K562 (cell line): ENCODE results near the gene PHETA2. TPM values are rescaled to one million over a fixed set of nuclear protein-coding genes. Genes with fewer than 3 reads are reported as not detected.
A peak's percentile ranks its signal among the peaks of the same experiment; 100 is the strongest.

Source experiments
- CCNT2 ChIP-seq: IDR thresholded peaks from 2 replicates; pipeline ENCODE4 v1.6.1; 2011; ENCODE audit warnings: borderline replicate concordance, low read depth, mild to moderate bottlenecking, moderate library complexity, mixed read lengths, low read length; ENCODE audit not compliant: insufficient read length; ENCODE audit errors: extremely low read depth
- E2F6 ChIP-seq, 2 experiments: IDR thresholded peaks; 2 replicates each; pipeline ENCODE4 v1.6.1; 2011; ENCODE audit warnings: borderline replicate concordance in 1 of 2, control low read depth in 1 of 2, low read depth in 1 of 2, low read length in 1 of 2, mild to moderate bottlenecking in 1 of 2, mixed read lengths in 1 of 2, moderate library complexity in 1 of 2; ENCODE audit not compliant: insufficient read depth in 1 of 2, insufficient read length in 1 of 2, poor library complexity in 1 of 2, severe bottlenecking in 1 of 2; ENCODE audit errors: extremely low read depth in 1 of 2
- ESRRB ChIP-seq: fragments of 250-450 bp; sonication (Bioruptor Pico); IDR thresholded peaks from 2 replicates; pipeline ENCODE4 v1.5.0; 2020; ENCODE audit warnings: mild to moderate bottlenecking, moderate library complexity, borderline replicate concordance
- FOSL1 ChIP-seq: fragments of 200-800 bp; sonication (Bioruptor generic); conservative IDR thresholded peaks from 2 replicates; pipeline ENCODE4 v1.6.1; 2016; ENCODE audit warnings: missing genetic modification characterization, missing compliant biosample characterization
- HCFC1 ChIP-seq: IDR thresholded peaks from 2 replicates; pipeline ENCODE4 v1.6.1; 2012; ENCODE audit warnings: low read depth, low read length, improper control_type of control experiment
- HINFP ChIP-seq: fragments of 450-650 bp; conservative IDR thresholded peaks from 2 replicates; pipeline ENCODE4 v1.6.1; 2016; ENCODE audit warnings: missing genetic modification characterization, low read depth, mild to moderate bottlenecking, control low read depth, missing compliant biosample characterization
- KAT2B ChIP-seq: IDR thresholded peaks from one replicate; pipeline ENCODE4 v1.6.1; 2012; ENCODE audit warnings: low read depth, mild to moderate bottlenecking, control low read depth, inconsistent platforms, low read length, moderate library complexity
- MBD2 ChIP-seq: sonication (generic); IDR thresholded peaks from 2 replicates; pipeline ENCODE4 v1.6.1; 2016; ENCODE audit warnings: low read depth, borderline replicate concordance
- MTA1 ChIP-seq: fragments of 450-650 bp; IDR thresholded peaks from 2 replicates; pipeline ENCODE4 v1.6.1; 2017; ENCODE audit warnings: borderline replicate concordance
- SUPT5H ChIP-seq: fragments of 450-650 bp; IDR thresholded peaks from 2 replicates; pipeline ENCODE4 v1.6.1; 2016
- UBTF ChIP-seq, 2 experiments: IDR thresholded peaks; 2 replicates each; pipeline ENCODE4 v1.6.1; 2012; ENCODE audit warnings: improper control_type of control experiment in 2 of 2, low read depth in 2 of 2, low read length in 2 of 2, borderline replicate concordance in 1 of 2
- ZBTB7A ChIP-seq: IDR thresholded peaks from 2 replicates; pipeline ENCODE4 v1.6.1; 2011; ENCODE audit warnings: low read depth, mild to moderate bottlenecking, low read length, moderate library complexity, borderline replicate concordance; ENCODE audit not compliant: control insufficient read depth
- ZBTB8A ChIP-seq: fragments of 450-650 bp; IDR thresholded peaks from 2 replicates; pipeline ENCODE4 v1.6.1; 2018; ENCODE audit warnings: mild to moderate bottlenecking, moderate library complexity; ENCODE audit not compliant: partially characterized antibody
- ZKSCAN1 ChIP-seq: fragments of 150-350 bp; IDR thresholded peaks from 2 replicates; pipeline ENCODE4 v1.6.1; 2016; ENCODE audit warnings: low read depth, low read length
- polyA plus RNA-seq, 8 experiments: library from polyadenylated mRNA; depleted of rRNA in 4 of 8; stranded (reverse) in 5 of 8; unstranded in 3 of 8; fragments of >200 nt; fragmentation: Nextera tagmentation in 2 of 8; fragmentation: Illumina TruSeq in 1 of 8; extraction: Ambion mirVana in 2 of 8; extraction: Trizol in 1 of 8; gene quantifications; 2 replicates each; pipeline versions ENCODE4 v1.2.1 to v1.2.3, GENCODE V29; 2011 to 2014; ENCODE audit warnings: inconsistent platforms in 1 of 8, missing spikeins in 1 of 8
- total RNA-seq, 7 experiments: library from RNA; depleted of rRNA in 6 of 7; stranded (reverse); fragments of >200 nt in 6 of 7; fragmentation: Illumina TruSeq in 2 of 7; extraction: Trizol in 2 of 7; gene quantifications; 2 replicates each; pipeline versions ENCODE4 v1.2.1 to v1.2.3, GENCODE V29; 2011 to 2021; ENCODE audit warnings: low replicate concordance in 1 of 7

Gene PHETA2
- total and polyA plus RNA-seq, 9 of the 15 experiments (the other 6 are each of a cell fraction or from before 2014, with no cell fraction given): 0.07 to 0.22 (median 0.08) TPM; not detected in 5

- TF ChIP-seq HINFP (tag) (no peak), ZBTB7A (peak; percentile 84), ZKSCAN1 (0 out of 2 replicates have a peak, but pooled peaks have one; percentile 20), MTA1 (no peak), ZBTB8A (no peak), KAT2B (no peak), MBD2 (peak; percentile 33; the same call in 1 of the 2 replicates), HCFC1 (no peak), FOSL1 (tag) (no peak), UBTF (IDR thresholded peaks at IDR 0.05; ENCODE audit: borderline replicate concordance in 1 of 2, low read depth in 2 of 2, low read length in 2 of 2) (peak in 1 of 2 experiments; percentile 21; a peak in 1 of 4 replicates), E2F6 (IDR thresholded peaks at IDR 0.05; ENCODE audit: borderline replicate concordance in 1 of 2, extremely low read depth in 1 of 2, insufficient read depth in 1 of 2, insufficient read length in 1 of 2, low read depth in 1 of 2, low read length in 1 of 2, poor library complexity in 1 of 2, severe bottlenecking in 1 of 2) (peak; percentile 70 to 76), SUPT5H (peak; percentile 86), ESRRB (no peak), CCNT2 (peak; percentile 72)
These were observed 3.3 kb upstream of the PHETA2 start, which contains the start of gene NAGA (continued) for GRCh38 chr22:42070517-42071422.
